ENCODE results near the gene GADL1. TPM values are rescaled to one million over a fixed set of nuclear protein-coding genes. Genes with fewer than 3 reads are reported as not detected.

The GADL1 gene
- total RNA-seq, 1 experiment from 2014 or later: not detected

DNA sequence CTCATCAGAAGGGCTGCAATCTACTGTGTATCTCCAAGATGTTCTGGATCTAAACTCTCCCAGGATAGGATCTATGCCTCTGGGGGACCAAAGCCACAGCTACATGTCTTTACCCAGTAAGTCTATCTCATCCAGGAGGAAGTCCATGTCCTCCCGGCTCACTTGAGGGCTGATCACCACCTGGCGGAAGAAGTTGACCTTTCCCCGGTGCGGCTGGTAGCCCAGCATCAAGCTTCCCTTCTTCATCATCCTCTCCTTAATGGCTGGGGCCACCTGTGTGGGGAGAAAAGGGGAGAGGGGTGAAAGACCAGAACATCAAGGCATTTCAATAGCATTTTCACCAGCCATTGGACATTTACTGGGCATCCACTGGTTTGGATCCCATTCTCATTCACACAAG, 166.3 kb downstream of the GADL1 start:
- Histone ChIP-seq H4K20me1 (ENCODE audit: insufficient read depth) (no peaks in the 10 kb centered on the region), H3K9me3 (ENCODE audit: control insufficient read depth in 1 of 2, insufficient read depth in 1 of 2, low read depth in 1 of 2, low read length in 2 of 2) (no peaks in the 10 kb centered on the region), H3K4me2 (ENCODE audit: low read length) (no peak overlapping the region), H3K4me3 (replicated peaks in 1 of 2; ENCODE audit: low read depth in 1 of 2, low read length in 2 of 2) (no peak overlapping the region), H2AFZ (ENCODE audit: low read depth, low read length, poor library complexity, severe bottlenecking) (no peak overlapping the region), H3K27me3 (ENCODE audit: insufficient read depth, low read length) (no peaks in the 10 kb centered on the region), H3K4me1 (ENCODE audit: control insufficient read depth in 1 of 2, insufficient read depth in 2 of 2, low read length in 2 of 2) (no peaks in the 10 kb centered on the region), H3K36me3 (ENCODE audit: control insufficient read depth in 1 of 2, insufficient read depth in 2 of 2, low read length in 2 of 2) (no peaks in the 10 kb centered on the region), H3K27ac (ENCODE audit: low read depth, low read length) (no peak overlapping the region), H3K9ac (ENCODE audit: low read length) (no peak overlapping the region), H3K9me2 (ENCODE audit: insufficient read depth) (no peaks in the 10 kb centered on the region), H3K79me2 (ENCODE audit: insufficient read depth, low read length) (no peaks in the 10 kb centered on the region)
- TF ChIP-seq CBX3 (IDR thresholded peaks at IDR 0.05; ENCODE audit: low read depth): no peak
- TF ChIP-seq ELF1 (IDR thresholded peaks at IDR 0.05; ENCODE audit: borderline replicate concordance, low read depth): no peak
- TF ChIP-seq YY1 (IDR thresholded peaks at IDR 0.05; ENCODE audit: extremely low read depth, insufficient replicate concordance, low read depth, low read length): no peak
- TF ChIP-seq EZH2 (IDR thresholded peaks at IDR 0.05): no peak
- TF ChIP-seq, protein P1, sequence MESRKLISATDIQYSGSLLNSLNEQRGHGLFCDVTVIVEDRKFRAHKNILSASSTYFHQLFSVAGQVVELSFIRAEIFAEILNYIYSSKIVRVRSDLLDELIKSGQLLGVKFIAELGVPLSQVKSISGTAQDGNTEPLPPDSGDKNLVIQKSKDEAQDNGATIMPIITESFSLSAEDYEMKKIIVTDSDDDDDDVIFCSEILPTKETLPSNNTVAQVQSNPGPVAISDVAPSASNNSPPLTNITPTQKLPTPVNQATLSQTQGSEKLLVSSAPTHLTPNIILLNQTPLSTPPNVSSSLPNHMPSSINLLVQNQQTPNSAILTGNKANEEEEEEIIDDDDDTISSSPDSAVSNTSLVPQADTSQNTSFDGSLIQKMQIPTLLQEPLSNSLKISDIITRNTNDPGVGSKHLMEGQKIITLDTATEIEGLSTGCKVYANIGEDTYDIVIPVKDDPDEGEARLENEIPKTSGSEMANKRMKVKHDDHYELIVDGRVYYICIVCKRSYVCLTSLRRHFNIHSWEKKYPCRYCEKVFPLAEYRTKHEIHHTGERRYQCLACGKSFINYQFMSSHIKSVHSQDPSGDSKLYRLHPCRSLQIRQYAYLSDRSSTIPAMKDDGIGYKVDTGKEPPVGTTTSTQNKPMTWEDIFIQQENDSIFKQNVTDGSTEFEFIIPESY (IDR thresholded peaks at IDR 0.05; ENCODE audit: extremely low read depth, insufficient replicate concordance, low read length): no peak
- TF ChIP-seq, protein P2, sequence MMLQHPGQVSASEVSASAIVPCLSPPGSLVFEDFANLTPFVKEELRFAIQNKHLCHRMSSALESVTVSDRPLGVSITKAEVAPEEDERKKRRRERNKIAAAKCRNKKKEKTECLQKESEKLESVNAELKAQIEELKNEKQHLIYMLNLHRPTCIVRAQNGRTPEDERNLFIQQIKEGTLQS (IDR thresholded peaks at IDR 0.05): no peak
- TF ChIP-seq SRF (IDR thresholded peaks at IDR 0.05; ENCODE audit: low read depth): no peak
- TF ChIP-seq ZFX (IDR thresholded peaks at IDR 0.05): no peak
- TF ChIP-seq ZNF274 (IDR thresholded peaks at IDR 0.05; ENCODE audit: low read depth, low read length): no peak
- TF ChIP-seq EGR1 (IDR thresholded peaks at IDR 0.05; ENCODE audit: low read depth): no peak
- TF ChIP-seq EZH2phosphoT487 (IDR thresholded peaks at IDR 0.05; ENCODE audit: borderline replicate concordance): no peak
- no TSS peak for BruUV-seq (replicated peaks)
- ChIA-PET POLR2A (no interaction called here), CTCF (no interaction called here), RAD21 (ENCODE audit: low non-redundant PET in 1 of 2, low total read pairs in 2 of 2, uncharacterized antibody in 2 of 2, unreplicated experiment in 2 of 2) (no interaction called here)
- DNase-seq (ENCODE audit: low read depth, low spot score) (no peak), ATAC-seq (no peak)
- intact Hi-C loops (cut with micrococcal nuclease): no loop called here
